Mesenchymal stem cell (in vitro differentiated cells and primary cell): Measurements from ENCODE around the gene RYR1.
A peak's percentile ranks its signal among the peaks of the same experiment; 100 is the strongest.
"Not testable (repeated sequence)": the region's sequence is repeated elsewhere in the genome, so short reads cannot be mapped to it uniquely, and the experiment has no call there.

ENCODE experiments used
- DNase-seq: peaks from one replicate; pipeline ENCODE4 v3.0.0-alpha.2; 2013
- H2AFZ ChIP-seq: one replicate; pipeline ENCODE4 v1.6.1; 2013; ENCODE audit warnings: low read depth, mild to moderate bottlenecking, control low read depth, inconsistent platforms, low read length, moderate library complexity
- H2AK5ac ChIP-seq: 2 replicates; pipeline ENCODE4 v1.6.1; 2013; ENCODE audit warnings: low read length, moderate library complexity, mild to moderate bottlenecking, inconsistent platforms; ENCODE audit not compliant: severe bottlenecking
- H2BK120ac ChIP-seq: one replicate; pipeline ENCODE4 v1.6.1; 2013; ENCODE audit warnings: low read depth, mild to moderate bottlenecking, inconsistent platforms, low read length, moderate library complexity
- H2BK12ac ChIP-seq, 2 experiments: one replicate each; pipeline ENCODE4 v1.6.1; 2013; ENCODE audit warnings: inconsistent platforms in 2 of 2, low read length in 2 of 2, mild to moderate bottlenecking in 2 of 2, moderate library complexity in 2 of 2, control low read depth in 1 of 2
- H2BK15ac ChIP-seq: one replicate; pipeline ENCODE4 v1.6.1; 2013; ENCODE audit warnings: mild to moderate bottlenecking, low read depth, inconsistent platforms; ENCODE audit not compliant: poor library complexity, severe bottlenecking
- H2BK5ac ChIP-seq: 2 replicates; pipeline ENCODE4 v1.6.1; 2013; ENCODE audit warnings: low read depth, mild to moderate bottlenecking, low read length, control low read depth, inconsistent platforms; ENCODE audit not compliant: poor library complexity, severe bottlenecking
- H3K14ac ChIP-seq, 2 experiments: one replicate each; pipeline ENCODE4 v1.6.1; 2013; ENCODE audit warnings: inconsistent platforms in 2 of 2, low read length in 2 of 2, control low read depth in 1 of 2, mild to moderate bottlenecking in 1 of 2, moderate library complexity in 1 of 2
- H3K18ac ChIP-seq, 2 experiments: one replicate each; pipeline ENCODE4 v1.6.1; 2013; ENCODE audit warnings: inconsistent platforms in 2 of 2, low read length in 2 of 2, control low read depth in 1 of 2, low read depth in 1 of 2, mild to moderate bottlenecking in 1 of 2
- H3K23ac ChIP-seq, 2 experiments: one replicate each; pipeline ENCODE4 v1.6.1; 2013; ENCODE audit warnings: inconsistent platforms in 2 of 2, low read length in 2 of 2, mild to moderate bottlenecking in 2 of 2, moderate library complexity in 2 of 2, control low read depth in 1 of 2
- H3K27ac ChIP-seq: 2 replicates; pipeline ENCODE4 v1.5.1; 2013; ENCODE audit warnings: mild to moderate bottlenecking, moderate library complexity, low read length, control low read depth, inconsistent platforms; ENCODE audit not compliant: poor library complexity, severe bottlenecking
- H3K27me3 ChIP-seq, 2 experiments: 2 replicates each; pipeline versions ENCODE4 v1.6.1 to v1.7.0; 2013; ENCODE audit warnings: low read length in 2 of 2, mild to moderate bottlenecking in 2 of 2, moderate library complexity in 2 of 2, control low read depth in 1 of 2, inconsistent platforms in 1 of 2; ENCODE audit not compliant: control insufficient read depth in 1 of 2, insufficient read depth in 1 of 2
- H3K36me3 ChIP-seq, 2 experiments: 2 replicates each; pipeline versions ENCODE4 v1.6.1 to v1.7.0; 2013; ENCODE audit warnings: low read length in 2 of 2, control low read depth in 1 of 2, inconsistent platforms in 1 of 2, low read depth in 1 of 2, mild to moderate bottlenecking in 1 of 2; ENCODE audit not compliant: insufficient read depth in 2 of 2, control insufficient read depth in 1 of 2
- H3K4ac ChIP-seq, 2 experiments: one replicate each; pipeline ENCODE4 v1.6.1; 2013; ENCODE audit warnings: inconsistent platforms in 2 of 2, low read length in 2 of 2, mild to moderate bottlenecking in 2 of 2, moderate library complexity in 2 of 2, control low read depth in 1 of 2, low read depth in 1 of 2
- H3K4me1 ChIP-seq: 2 replicates; pipeline ENCODE4 v1.6.1; 2013; ENCODE audit warnings: low read depth, low read length, control low read depth; ENCODE audit not compliant: control insufficient read depth, insufficient read depth
- H3K4me2 ChIP-seq: 2 replicates; pipeline ENCODE4 v1.6.1; 2013; ENCODE audit warnings: low read length, mild to moderate bottlenecking, inconsistent platforms; ENCODE audit not compliant: poor library complexity, severe bottlenecking
- H3K4me3 ChIP-seq, 2 experiments: 2 replicates each; pipeline versions ENCODE4 v1.5.1 to v1.7.0; 2013; ENCODE audit warnings: low read length in 2 of 2, mild to moderate bottlenecking in 2 of 2, control low read depth in 1 of 2, low read depth in 1 of 2; ENCODE audit not compliant: insufficient read depth in 1 of 2
- H3K79me1 ChIP-seq: replicated peaks from 2 replicates; pipeline ENCODE4 v1.6.1; 2013; ENCODE audit warnings: mild to moderate bottlenecking, control low read depth, low read length, inconsistent platforms; ENCODE audit not compliant: poor library complexity, severe bottlenecking
- H3K9ac ChIP-seq: 2 replicates; pipeline ENCODE4 v1.7.0; 2013; ENCODE audit warnings: mild to moderate bottlenecking, low read length, moderate library complexity
- H3K9me3 ChIP-seq: 2 replicates; pipeline ENCODE4 v1.7.0; 2013; ENCODE audit warnings: mild to moderate bottlenecking, low read length; ENCODE audit not compliant: control insufficient read depth
- H4K8ac ChIP-seq: one replicate; pipeline ENCODE4 v1.6.1; 2013; ENCODE audit warnings: inconsistent platforms, mild to moderate bottlenecking, low read length, moderate library complexity
- H4K91ac ChIP-seq: one replicate; pipeline ENCODE4 v1.6.1; 2013; ENCODE audit warnings: mild to moderate bottlenecking, low read length, inconsistent platforms
- WGBS: methylation state at CpG from one replicate; pipeline ENCODE4 v1.1.7; 2013; ENCODE audit warnings: mixed read lengths; 5-methylcytosine and 5-hydroxymethylcytosine counted together

Gene RYR1

DNA sequence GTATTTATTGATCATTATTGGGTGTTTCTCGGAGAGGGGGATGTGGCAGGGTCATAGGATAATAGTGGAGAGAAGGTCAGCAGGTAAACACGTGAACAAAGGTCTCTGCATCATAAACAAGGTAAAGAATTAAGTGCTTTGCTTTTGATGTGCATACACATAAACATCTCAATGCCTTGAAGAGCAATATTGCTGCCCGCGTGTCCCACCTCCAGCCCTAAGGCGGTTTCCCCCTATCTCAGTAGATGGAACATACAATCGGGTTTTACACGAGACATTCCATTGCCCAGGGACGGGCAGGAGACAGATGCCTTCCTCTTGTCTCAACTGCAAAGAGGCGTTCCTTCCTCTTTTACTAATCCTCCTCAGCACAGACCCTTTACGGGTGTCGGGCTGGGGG is 197.8 kb downstream of the RYR1 start:
- H2AFZ ChIP-seq, H3K23ac ChIP-seq, H4K8ac ChIP-seq, H2BK120ac ChIP-seq, H3K4me1 ChIP-seq, H3K27ac ChIP-seq, H2AK5ac ChIP-seq, H2BK5ac ChIP-seq, H3K18ac ChIP-seq, H3K27me3 ChIP-seq, H3K4ac ChIP-seq, H2BK12ac ChIP-seq, H4K91ac ChIP-seq, H3K14ac ChIP-seq, DNase-seq, H3K4me2 ChIP-seq, H3K9me3 ChIP-seq, H3K4me3 ChIP-seq, H3K9ac ChIP-seq, H2BK15ac ChIP-seq: not testable (repeated sequence)
- H3K36me3 ChIP-seq: peaks cover 71 to 72% of the 10 kb centered on the region in 2 experiments
- WGBS: 76% methylated on average over 6 of the region's 11 CpGs
- H3K79me1 ChIP-seq: peaks cover 32% of the 10 kb centered on the region

DNA sequence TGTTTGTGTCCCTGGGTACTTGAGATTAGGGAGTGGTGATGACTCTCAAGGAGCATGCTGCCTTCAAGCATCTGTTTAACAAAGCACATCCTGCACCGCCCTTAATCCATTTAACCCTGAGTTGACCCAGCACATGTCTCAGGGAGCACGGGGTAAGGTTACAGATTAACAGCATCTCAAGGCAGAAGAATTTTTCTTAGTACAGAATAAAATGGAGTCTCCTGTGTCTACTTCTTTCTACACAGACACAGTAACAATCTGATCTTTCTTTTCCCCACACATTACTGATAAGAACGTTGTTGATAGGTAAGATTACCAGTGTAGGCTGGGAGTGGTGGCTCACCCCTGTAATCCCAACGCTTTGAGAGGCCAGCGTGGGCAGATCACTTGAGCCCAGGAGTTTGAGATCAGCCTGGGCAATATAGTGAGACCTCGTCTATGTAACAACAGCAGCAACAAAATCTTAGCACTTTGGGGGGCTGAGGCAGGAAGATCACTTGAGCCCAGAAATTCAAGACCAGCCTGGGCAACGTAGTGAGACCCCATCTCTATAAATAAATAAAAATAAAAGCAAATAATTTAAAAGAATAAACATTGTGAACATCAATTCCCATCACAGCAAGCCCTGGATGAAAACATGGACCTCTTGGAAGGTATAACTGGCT is 198.5 kb downstream of the RYR1 start:
- H3K18ac ChIP-seq, H2BK15ac ChIP-seq: not testable (repeated sequence)

DNA sequence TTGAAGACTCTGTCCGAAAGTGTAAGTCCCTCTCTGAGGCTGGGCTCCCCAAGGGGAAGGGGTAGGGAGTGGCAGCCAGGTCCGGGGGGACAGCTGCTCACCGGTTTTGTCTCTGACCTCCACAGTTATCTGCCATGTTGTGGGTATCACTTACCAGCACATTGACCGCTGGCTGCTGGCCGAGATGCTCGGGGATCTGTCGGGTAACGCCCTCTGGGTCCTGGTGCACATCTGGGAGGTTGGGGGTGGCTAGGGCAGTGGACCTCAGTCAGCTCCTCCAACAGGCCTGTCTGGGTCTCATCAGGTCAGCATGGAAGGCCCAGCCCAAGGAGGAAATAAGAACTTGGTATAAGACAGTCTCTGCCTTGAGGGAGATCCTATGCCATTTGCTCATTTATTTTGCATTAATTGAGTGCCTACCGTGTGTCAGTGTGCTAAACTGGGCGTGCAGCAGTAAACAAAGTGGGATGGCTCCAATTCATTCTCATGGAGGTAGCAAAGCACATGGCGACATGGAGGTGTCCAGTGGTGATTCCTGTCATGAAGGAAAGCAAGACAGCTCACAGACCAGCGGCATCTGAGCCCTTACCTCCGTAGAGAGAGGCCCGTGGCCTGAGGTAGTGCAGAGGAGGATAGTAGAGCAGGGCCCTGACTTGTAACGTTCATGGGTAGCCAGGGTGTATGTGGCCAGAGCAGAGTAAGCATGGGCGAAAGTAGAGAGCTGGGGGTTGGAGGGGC is 199.2 kb downstream of the RYR1 start:
- Histone ChIP-seq H4K8ac (no peak overlapping the region), H2AFZ (no peak overlapping the region), H4K91ac (no peak overlapping the region), H2BK15ac (no peak overlapping the region), H3K9me3 (no peaks in the 10 kb centered on the region), H3K4me3 (no peak overlapping the region), H3K4ac (no peak overlapping the region), H3K9ac (no peak overlapping the region), H3K36me3 (peaks cover 58 to 63% of the 10 kb centered on the region in 2 experiments), H3K27ac (no peak overlapping the region), H3K27me3 (no peaks in the 10 kb centered on the region), H3K4me2 (no peak overlapping the region), H2BK5ac (no peak overlapping the region), H2AK5ac (peak overlapping the region; percentile 49), H2BK120ac (no peak overlapping the region), H3K14ac (no peak overlapping the region), H3K79me1 (peaks cover 30% of the 10 kb centered on the region), H2BK12ac (no peak overlapping the region), H3K18ac (no peak overlapping the region), H3K23ac (no peak overlapping the region), H3K4me1 (peaks cover 11% of the 10 kb centered on the region)
- WGBS: 98% methylated on average over 16 of the region's 16 CpGs
- DNase-seq: no peak

More for the DNA sequence above, 198.5 kb downstream of the RYR1 start:
- H4K91ac ChIP-seq, H2AFZ ChIP-seq, H3K4me3 ChIP-seq, H2BK5ac ChIP-seq, H3K27me3 ChIP-seq, H2BK120ac ChIP-seq, H3K14ac ChIP-seq, H3K23ac ChIP-seq, H3K4ac ChIP-seq, H3K4me2 ChIP-seq, DNase-seq, H4K8ac ChIP-seq, H3K4me1 ChIP-seq, H3K9me3 ChIP-seq, H3K9ac ChIP-seq, H2BK12ac ChIP-seq: not testable (repeated sequence)
- WGBS: 95% methylated on average over 4 of the region's 7 CpGs
- peak overlapping the region; percentile 38 for H3K27ac ChIP-seq
- H3K36me3 ChIP-seq: peaks cover 65 to 69% of the 10 kb centered on the region in 2 experiments
- peaks cover 32% of the 10 kb centered on the region for H3K79me1 ChIP-seq
- peak overlapping the region; percentile 49 for H2AK5ac ChIP-seq

DNA sequence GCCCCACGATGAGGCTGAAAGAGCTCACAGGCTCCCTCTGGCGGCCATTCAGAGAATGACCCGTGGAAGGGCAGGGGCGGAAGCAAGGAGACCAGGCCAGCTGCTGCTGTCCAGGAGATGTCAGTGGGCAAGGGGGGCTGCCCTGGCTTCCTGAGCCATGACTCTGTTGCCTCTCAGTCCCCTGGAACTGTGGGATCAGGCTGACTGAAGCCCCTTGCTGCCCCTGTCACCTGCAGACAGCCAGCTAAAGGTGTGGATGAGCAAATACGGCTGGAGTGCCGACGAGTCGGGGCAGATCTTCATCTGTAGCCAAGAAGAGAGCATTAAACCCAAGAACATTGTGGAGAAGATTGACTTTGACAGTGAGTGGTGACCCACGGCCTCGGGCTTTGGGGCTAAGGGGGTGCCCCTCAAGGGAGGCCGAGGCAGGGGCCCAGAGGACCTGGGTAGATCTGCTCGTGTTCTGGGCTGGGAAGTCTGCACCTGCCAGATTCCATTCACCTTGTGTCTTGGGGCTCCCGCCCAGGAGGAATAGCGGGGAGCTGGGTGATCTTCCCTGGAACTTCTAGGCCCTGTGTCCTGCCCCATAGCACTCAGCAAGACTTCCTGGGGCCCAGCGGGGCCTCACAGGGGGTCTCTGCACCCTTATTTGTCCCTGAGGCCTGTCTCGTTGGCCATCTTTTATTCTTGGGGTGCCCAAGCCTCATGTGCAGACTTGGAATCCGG is 201.4 kb downstream of the RYR1 start:
- Histone ChIP-seq H2AK5ac (no peak overlapping the region), H3K18ac (no peak overlapping the region), H4K91ac (no peak overlapping the region), H2BK15ac (no peak overlapping the region), H3K9me3 (no peaks in the 10 kb centered on the region), H4K8ac (peak overlapping the region; percentile 21), H3K4me2 (no peak overlapping the region), H3K4me1 (peaks cover 16% of the 10 kb centered on the region), H3K9ac (no peak overlapping the region), H2BK5ac (no peak overlapping the region), H3K14ac (no peak overlapping the region), H3K4me3 (no peak overlapping the region), H3K79me1 (peaks cover 21% of the 10 kb centered on the region), H3K27ac (no peak overlapping the region), H2BK120ac (no peak overlapping the region), H2BK12ac (peak overlapping the region in 1 of 2 experiments; percentile 29), H2AFZ (no peak overlapping the region), H3K36me3 (peaks cover 45% of the 10 kb centered on the region in 2 experiments), H3K27me3 (no peaks in the 10 kb centered on the region), H3K23ac (peak overlapping the region in 1 of 2 experiments; percentile 63), H3K4ac (no peak overlapping the region)
- WGBS: 72% methylated on average over 17 of the region's 17 CpGs
- peak; percentile 71 for DNase-seq
